ENCODE measurements around the gene OR51I2. TPM values are rescaled to one million over a fixed set of nuclear protein-coding genes. Genes with fewer than 3 reads are reported as not detected.
A peak's percentile ranks its signal among the peaks of the same experiment; 100 is the strongest.

The OR51I2 gene
- total RNA-seq, 4 donors from 2014 or later: not detected

DNA sequence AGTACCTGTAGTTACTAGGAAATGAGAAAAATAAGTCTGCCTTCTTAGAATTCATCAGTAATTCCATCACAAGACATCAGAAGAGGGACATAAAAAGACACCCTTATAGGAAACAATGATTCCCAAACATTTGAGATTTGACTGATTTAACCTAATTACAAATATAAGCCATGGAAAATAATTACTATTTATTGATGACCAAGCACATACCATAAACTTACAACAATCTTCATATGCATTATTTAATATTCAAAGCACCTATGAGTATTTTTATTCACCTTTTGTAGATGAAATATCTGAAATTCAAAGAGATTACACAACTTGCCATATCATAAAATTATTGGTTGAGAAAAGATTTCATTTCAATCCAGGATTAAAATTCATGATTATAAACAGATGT, 24.8 kb downstream of the OR51I2 start:
- no peak overlapping the region for H3K27ac ChIP-seq
- no peak for TF ChIP-seq EP300 (IDR thresholded peaks at IDR 0.05)
- TF ChIP-seq, protein P1, sequence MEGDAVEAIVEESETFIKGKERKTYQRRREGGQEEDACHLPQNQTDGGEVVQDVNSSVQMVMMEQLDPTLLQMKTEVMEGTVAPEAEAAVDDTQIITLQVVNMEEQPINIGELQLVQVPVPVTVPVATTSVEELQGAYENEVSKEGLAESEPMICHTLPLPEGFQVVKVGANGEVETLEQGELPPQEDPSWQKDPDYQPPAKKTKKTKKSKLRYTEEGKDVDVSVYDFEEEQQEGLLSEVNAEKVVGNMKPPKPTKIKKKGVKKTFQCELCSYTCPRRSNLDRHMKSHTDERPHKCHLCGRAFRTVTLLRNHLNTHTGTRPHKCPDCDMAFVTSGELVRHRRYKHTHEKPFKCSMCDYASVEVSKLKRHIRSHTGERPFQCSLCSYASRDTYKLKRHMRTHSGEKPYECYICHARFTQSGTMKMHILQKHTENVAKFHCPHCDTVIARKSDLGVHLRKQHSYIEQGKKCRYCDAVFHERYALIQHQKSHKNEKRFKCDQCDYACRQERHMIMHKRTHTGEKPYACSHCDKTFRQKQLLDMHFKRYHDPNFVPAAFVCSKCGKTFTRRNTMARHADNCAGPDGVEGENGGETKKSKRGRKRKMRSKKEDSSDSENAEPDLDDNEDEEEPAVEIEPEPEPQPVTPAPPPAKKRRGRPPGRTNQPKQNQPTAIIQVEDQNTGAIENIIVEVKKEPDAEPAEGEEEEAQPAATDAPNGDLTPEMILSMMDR (IDR thresholded peaks at IDR 0.05): no peak
- TF ChIP-seq POLR2A (IDR thresholded peaks at IDR 0.05): no peak

DNA sequence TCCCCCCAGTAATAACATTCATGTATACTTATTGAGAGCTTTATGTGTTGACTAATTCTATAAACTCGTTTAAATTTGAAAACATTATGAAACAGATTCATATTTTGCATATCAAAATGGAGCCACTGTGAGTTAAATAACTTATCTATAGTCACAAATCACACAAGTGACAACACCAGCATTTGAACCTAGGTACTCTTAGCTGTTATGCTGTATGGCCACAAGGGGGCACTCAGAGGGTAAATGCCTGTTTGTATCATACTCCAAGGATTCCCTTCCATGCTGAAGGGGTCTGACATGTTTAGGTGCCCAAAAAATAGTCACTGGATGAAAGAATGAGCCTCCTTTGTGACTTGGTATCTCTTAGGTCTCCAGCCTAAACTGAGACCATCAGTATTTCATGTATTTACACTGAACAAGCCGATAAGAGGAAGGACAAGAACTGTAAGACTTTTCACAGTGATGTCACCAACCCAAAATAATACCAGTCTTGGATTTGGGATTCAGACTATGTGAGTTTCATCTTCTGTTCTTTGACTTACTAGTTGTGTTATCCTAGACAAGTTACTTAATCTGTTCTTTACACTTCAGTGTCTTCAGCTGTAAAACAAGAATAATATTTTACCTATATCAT, 27.2 kb downstream of the OR51I2 start:
- Histone ChIP-seq H3K4me1 (no peaks in the 10 kb centered on the region), H3K9me3 (no peaks in the 10 kb centered on the region), H3K36me3 (no peaks in the 10 kb centered on the region), H3K27ac (no peak overlapping the region), H3K4me3 (no peak overlapping the region), H3K27me3 (no peaks in the 10 kb centered on the region)
- DNase-seq (ENCODE audit: low spot score in 2 of 2): peak in 1 of 2 donors; percentile 13
- WGBS, 2 donors: 32 to 42% methylated on average over 2 of the region's 2 CpGs
- TF ChIP-seq EP300 (IDR thresholded peaks at IDR 0.05): no peak
- TF ChIP-seq, protein P1 (IDR thresholded peaks at IDR 0.05): peak; percentile 54 to 67 (median 59)

More for the DNA sequence above, 24.8 kb downstream of the OR51I2 start:
- Histone ChIP-seq H3K4me1 (no peaks in the 10 kb centered on the region), H3K27me3 (no peaks in the 10 kb centered on the region), H3K4me3 (no peak overlapping the region), H3K36me3 (no peaks in the 10 kb centered on the region), H3K9me3 (no peaks in the 10 kb centered on the region)
- no peak for DNase-seq (ENCODE audit: low spot score in 2 of 2)

DNA sequence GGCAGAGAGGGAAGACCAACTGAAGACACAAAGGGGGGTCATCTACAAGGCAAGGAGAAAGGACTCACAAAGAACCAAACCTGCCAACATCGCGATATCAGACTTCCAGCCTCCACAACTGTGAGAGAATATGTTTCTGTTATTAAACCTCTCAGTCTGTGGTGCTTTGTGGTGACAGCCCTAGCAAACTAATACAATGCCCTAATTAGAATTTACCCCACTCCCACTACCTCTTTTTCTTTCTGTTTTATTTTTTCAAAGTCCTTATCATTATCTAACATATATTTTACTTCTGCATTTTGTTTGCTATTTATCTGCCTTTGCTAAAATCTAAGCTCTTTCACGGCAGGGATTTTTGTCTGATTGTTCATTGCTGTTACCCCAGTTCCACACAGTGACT, 36.9 kb downstream of the OR51I2 start:
- Histone ChIP-seq H3K36me3 (no peaks in the 10 kb centered on the region), H3K27me3 (no peaks in the 10 kb centered on the region), H3K4me3 (no peak overlapping the region), H3K4me1 (no peaks in the 10 kb centered on the region), H3K9me3 (no peaks in the 10 kb centered on the region), H3K27ac (no peak overlapping the region)
- DNase-seq (ENCODE audit: low spot score in 2 of 2): no peak
- TF ChIP-seq EP300 (IDR thresholded peaks at IDR 0.05) (no peak), POLR2A (IDR thresholded peaks at IDR 0.05) (no peak)
- TF ChIP-seq, protein P1 (IDR thresholded peaks at IDR 0.05): no peak
- 91 to 92% methylated on average over 3 of the region's 3 CpGs for WGBS, 2 donors

DNA sequence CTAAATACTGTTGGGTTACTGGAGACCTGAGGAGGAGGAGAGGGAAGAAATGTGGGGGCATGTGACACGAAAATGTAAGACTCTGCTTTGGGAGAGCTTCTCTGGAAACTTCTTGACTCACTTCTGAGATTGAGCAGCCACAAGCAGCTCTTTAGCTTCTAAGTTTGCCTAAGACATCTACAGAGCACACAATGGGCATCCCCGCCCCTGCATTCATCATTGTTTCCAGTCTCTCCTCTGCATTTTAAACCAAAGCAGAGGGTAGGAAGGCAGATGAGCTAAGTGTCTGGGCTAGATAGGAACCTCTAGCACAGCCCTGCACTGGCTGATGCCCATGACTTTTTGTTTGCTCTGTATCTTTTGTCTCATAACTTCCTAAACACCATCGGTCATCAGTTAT, 37.3 kb downstream of the OR51I2 start:
- Histone ChIP-seq H3K4me3 (no peak overlapping the region), H3K27ac (no peak overlapping the region), H3K4me1 (no peaks in the 10 kb centered on the region), H3K36me3 (no peaks in the 10 kb centered on the region), H3K27me3 (no peaks in the 10 kb centered on the region), H3K9me3 (no peaks in the 10 kb centered on the region)
- TF ChIP-seq EP300 (IDR thresholded peaks at IDR 0.05) (no peak), POLR2A (IDR thresholded peaks at IDR 0.05) (no peak)
- TF ChIP-seq, protein P1 (IDR thresholded peaks at IDR 0.05): no peak
- 73 to 82% methylated on average over 3 of the region's 3 CpGs for WGBS, 2 donors
- no peak for DNase-seq (ENCODE audit: low spot score in 2 of 2)

DNA sequence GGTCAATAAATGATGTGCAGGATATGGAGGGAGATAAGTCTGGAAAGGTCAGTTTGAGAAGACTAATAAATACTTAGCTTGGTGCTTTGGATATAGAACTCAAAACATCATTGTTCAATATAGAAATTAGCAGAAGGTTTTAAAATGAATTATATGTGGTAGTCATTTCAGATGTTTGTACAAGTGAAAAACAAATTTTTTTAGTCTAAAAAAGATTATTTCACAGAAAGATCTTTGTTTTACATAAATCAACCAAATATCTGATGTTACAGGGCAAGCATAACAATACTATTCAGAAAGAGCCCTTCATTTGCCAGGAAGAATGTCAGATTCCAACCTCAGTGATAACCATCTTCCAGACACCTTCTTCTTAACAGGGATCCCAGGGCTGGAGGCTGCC, 39.3 kb downstream of the OR51I2 start, which contains the start of gene OR52D1:
Gene OR52D1, plus strand, starts transcription at position 301 of the 400 bp plus-strand sequence. Its CDS starts 22 bp downstream, at position 323.
- TF ChIP-seq POLR2A (IDR thresholded peaks at IDR 0.05): no peak
- no peak for TF ChIP-seq EP300 (IDR thresholded peaks at IDR 0.05)
- TF ChIP-seq, protein P1 (IDR thresholded peaks at IDR 0.05): no peak
- H3K4me1 ChIP-seq: no peaks in the 10 kb centered on the region
- H3K36me3 ChIP-seq: no peaks in the 10 kb centered on the region
- DNase-seq (ENCODE audit: low spot score in 2 of 2): no peak
- no peaks in the 10 kb centered on the region for H3K27me3 ChIP-seq
- H3K4me3 ChIP-seq: no peak within 1 kb of the TSS
- no peaks in the 10 kb centered on the region for H3K9me3 ChIP-seq
- H3K27ac ChIP-seq: no peak within 1 kb of the TSS

Data from tibial nerve (tissue), 4 donors.